SK-N-SH (cell line): ENCODE data around the gene TMEM178A.

Experiments used
- EP300 ChIP-seq, 2 experiments: IDR thresholded peaks; 2 replicates each; pipeline versions ENCODE4 v1.4.0 to v1.6.1; 2012; ENCODE audit warnings: borderline replicate concordance in 1 of 2, low read depth in 1 of 2, low read length in 1 of 2
- FOXJ3 ChIP-seq: sonication (generic); formaldehyde crosslinking; IDR thresholded peaks from 2 replicates; pipeline ENCODE4 v1.5.1; 2020; ENCODE audit warnings: mild to moderate bottlenecking, missing genetic modification reagents
- FOXM1 ChIP-seq: IDR thresholded peaks from 2 replicates; pipeline ENCODE4 v1.4.0; 2012; ENCODE audit warnings: low read depth, mild to moderate bottlenecking
- MEF2A ChIP-seq: IDR thresholded peaks from 2 replicates; pipeline ENCODE4 v1.4.0; 2012; ENCODE audit warnings: low read depth, borderline replicate concordance
- NFIC ChIP-seq: IDR thresholded peaks from 2 replicates; pipeline ENCODE4 v1.4.0; 2012; ENCODE audit warnings: borderline replicate concordance
- RAD21 ChIP-seq: IDR thresholded peaks from 2 replicates; pipeline ENCODE4 v1.6.1; 2012; ENCODE audit warnings: mild to moderate bottlenecking, low read length
- RXRA ChIP-seq: IDR thresholded peaks from 2 replicates; pipeline ENCODE4 v1.4.0; 2012; ENCODE audit warnings: low read depth, mild to moderate bottlenecking, borderline replicate concordance
- YY1 ChIP-seq: IDR thresholded peaks from 2 replicates; pipeline ENCODE4 v1.4.0; 2012; ENCODE audit warnings: low read depth, mild to moderate bottlenecking
- ZBTB33 ChIP-seq: IDR thresholded peaks from 2 replicates; pipeline ENCODE4 v1.4.0; 2012; ENCODE audit warnings: low read depth, borderline replicate concordance
- TF ChIP-seq, protein P1 (sequence below): fragments of 200-600 bp; sonication (generic); IDR thresholded peaks from 2 replicates; pipeline ENCODE4 v1.6.1; 2017; ENCODE audit warnings: antibody characterized with exemption, mild to moderate bottlenecking, moderate library complexity

DNA sequence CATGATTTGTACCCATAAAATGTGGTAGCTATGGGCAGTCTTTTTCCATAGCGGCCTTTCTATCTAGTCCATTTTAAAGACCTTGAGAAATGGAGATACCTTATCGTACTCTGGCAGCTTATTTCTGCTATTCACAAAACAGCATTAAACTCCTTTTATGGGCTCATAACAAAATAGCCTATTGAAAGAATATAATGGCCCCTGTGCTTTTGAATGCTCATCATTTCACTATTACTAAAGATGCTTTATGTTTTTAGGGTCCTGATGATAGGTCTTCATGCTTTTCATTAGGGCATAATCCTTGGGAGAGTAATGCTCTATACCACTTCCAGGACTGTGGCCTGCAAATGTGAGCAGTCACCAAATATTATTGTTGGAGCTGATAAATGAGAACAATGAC, 7.3 kb upstream of the TMEM178A start:
- TF ChIP-seq, protein P1, sequence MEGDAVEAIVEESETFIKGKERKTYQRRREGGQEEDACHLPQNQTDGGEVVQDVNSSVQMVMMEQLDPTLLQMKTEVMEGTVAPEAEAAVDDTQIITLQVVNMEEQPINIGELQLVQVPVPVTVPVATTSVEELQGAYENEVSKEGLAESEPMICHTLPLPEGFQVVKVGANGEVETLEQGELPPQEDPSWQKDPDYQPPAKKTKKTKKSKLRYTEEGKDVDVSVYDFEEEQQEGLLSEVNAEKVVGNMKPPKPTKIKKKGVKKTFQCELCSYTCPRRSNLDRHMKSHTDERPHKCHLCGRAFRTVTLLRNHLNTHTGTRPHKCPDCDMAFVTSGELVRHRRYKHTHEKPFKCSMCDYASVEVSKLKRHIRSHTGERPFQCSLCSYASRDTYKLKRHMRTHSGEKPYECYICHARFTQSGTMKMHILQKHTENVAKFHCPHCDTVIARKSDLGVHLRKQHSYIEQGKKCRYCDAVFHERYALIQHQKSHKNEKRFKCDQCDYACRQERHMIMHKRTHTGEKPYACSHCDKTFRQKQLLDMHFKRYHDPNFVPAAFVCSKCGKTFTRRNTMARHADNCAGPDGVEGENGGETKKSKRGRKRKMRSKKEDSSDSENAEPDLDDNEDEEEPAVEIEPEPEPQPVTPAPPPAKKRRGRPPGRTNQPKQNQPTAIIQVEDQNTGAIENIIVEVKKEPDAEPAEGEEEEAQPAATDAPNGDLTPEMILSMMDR = no peak
- no peak for TF ChIP-seq RAD21
- TF ChIP-seq EP300 (IDR thresholded peaks at IDR 0.05; ENCODE audit: borderline replicate concordance in 1 of 2, low read depth in 1 of 2, low read length in 1 of 2) = no peak
- TF ChIP-seq ZBTB33 = no peak
- no peak for TF ChIP-seq YY1
- TF ChIP-seq NFIC = no peak
- no peak for TF ChIP-seq MEF2A
- no peak for TF ChIP-seq RXRA
- no peak for TF ChIP-seq FOXJ3 (CRISPR knock-in tag)
- TF ChIP-seq FOXM1 = no peak
